Measurements from ENCODE around the gene SLC13A4.

The SLC13A4 gene

GRCh38 chr7:135661311-135662122 lies 66.5 kb downstream of the SLC13A4 start:
- no peaks in the 10 kb centered on the region for H3K36me3 ChIP-seq (ENCODE audit: insufficient read depth, low read length)
- H3K9ac ChIP-seq (ENCODE audit: low read depth, low read length), result peak overlapping the region; percentile 91
- H3K9me3 ChIP-seq (ENCODE audit: insufficient read depth, low read length, severe bottlenecking), result no peaks in the 10 kb centered on the region
- peak overlapping the region; percentile 93 for H3K4me2 ChIP-seq (ENCODE audit: insufficient read depth, low read length)
- peak; percentile 16 for ATAC-seq (ENCODE audit: insufficient read depth, low read depth)
- no peaks in the 10 kb centered on the region for H4K20me1 ChIP-seq (ENCODE audit: insufficient read depth, low read length)
- H3K27me3 ChIP-seq (ENCODE audit: insufficient read depth, low read length, poor library complexity), result no peaks in the 10 kb centered on the region
- H2AFZ ChIP-seq (ENCODE audit: low read depth, low read length), result peak overlapping the region; percentile 97
- peaks cover 38% of the 10 kb centered on the region for H3K4me1 ChIP-seq (ENCODE audit: insufficient read depth, low read length)
- peak overlapping the region; percentile 46 to 99; a peak in 3 of 4 replicates for H3K4me3 ChIP-seq (ENCODE audit: low read depth in 1 of 2, low read length in 2 of 2)
- peak overlapping the region; percentile 79 for H3K27ac ChIP-seq (ENCODE audit: low read length)
- peaks cover 42% of the 10 kb centered on the region for H3K79me2 ChIP-seq (ENCODE audit: insufficient read depth, low read length)
- no peak for TF ChIP-seq EZH2 (IDR thresholded peaks at IDR 0.05; ENCODE audit: borderline replicate concordance, low read depth, low read length, severe bottlenecking)
- TF ChIP-seq, protein P1, sequence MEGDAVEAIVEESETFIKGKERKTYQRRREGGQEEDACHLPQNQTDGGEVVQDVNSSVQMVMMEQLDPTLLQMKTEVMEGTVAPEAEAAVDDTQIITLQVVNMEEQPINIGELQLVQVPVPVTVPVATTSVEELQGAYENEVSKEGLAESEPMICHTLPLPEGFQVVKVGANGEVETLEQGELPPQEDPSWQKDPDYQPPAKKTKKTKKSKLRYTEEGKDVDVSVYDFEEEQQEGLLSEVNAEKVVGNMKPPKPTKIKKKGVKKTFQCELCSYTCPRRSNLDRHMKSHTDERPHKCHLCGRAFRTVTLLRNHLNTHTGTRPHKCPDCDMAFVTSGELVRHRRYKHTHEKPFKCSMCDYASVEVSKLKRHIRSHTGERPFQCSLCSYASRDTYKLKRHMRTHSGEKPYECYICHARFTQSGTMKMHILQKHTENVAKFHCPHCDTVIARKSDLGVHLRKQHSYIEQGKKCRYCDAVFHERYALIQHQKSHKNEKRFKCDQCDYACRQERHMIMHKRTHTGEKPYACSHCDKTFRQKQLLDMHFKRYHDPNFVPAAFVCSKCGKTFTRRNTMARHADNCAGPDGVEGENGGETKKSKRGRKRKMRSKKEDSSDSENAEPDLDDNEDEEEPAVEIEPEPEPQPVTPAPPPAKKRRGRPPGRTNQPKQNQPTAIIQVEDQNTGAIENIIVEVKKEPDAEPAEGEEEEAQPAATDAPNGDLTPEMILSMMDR (IDR thresholded peaks at IDR 0.05; ENCODE audit: borderline replicate concordance, extremely low read depth, low read length, poor library complexity, severe bottlenecking), result no peak
- no peak for DNase-seq

- no peak overlapping the region for H3K27ac ChIP-seq (ENCODE audit: low read length)
- no peak overlapping the region for H3K4me2 ChIP-seq (ENCODE audit: insufficient read depth, low read length)
- H3K4me3 ChIP-seq (ENCODE audit: low read depth in 1 of 2, low read length in 2 of 2), result no peak overlapping the region
- peak overlapping the region; percentile 57; the same call in 1 of the 2 replicates for H2AFZ ChIP-seq (ENCODE audit: low read depth, low read length)
- no peaks in the 10 kb centered on the region for H3K9me3 ChIP-seq (ENCODE audit: insufficient read depth, low read length, severe bottlenecking)
- H3K27me3 ChIP-seq (ENCODE audit: insufficient read depth, low read length, poor library complexity), result no peaks in the 10 kb centered on the region
- H3K9ac ChIP-seq (ENCODE audit: low read depth, low read length), result no peak overlapping the region
- H3K36me3 ChIP-seq (ENCODE audit: insufficient read depth, low read length), result no peaks in the 10 kb centered on the region
- TF ChIP-seq, protein P1 (IDR thresholded peaks at IDR 0.05; ENCODE audit: borderline replicate concordance, extremely low read depth, low read length, poor library complexity, severe bottlenecking), result no peak
- no peak for TF ChIP-seq EZH2 (IDR thresholded peaks at IDR 0.05; ENCODE audit: borderline replicate concordance, low read depth, low read length, severe bottlenecking)
- peaks cover 22% of the 10 kb centered on the region for H3K4me1 ChIP-seq (ENCODE audit: insufficient read depth, low read length)
- H4K20me1 ChIP-seq (ENCODE audit: insufficient read depth, low read length), result no peaks in the 10 kb centered on the region
- H3K79me2 ChIP-seq (ENCODE audit: insufficient read depth, low read length), result peaks cover 20% of the 10 kb centered on the region
- ATAC-seq (ENCODE audit: insufficient read depth, low read depth), result no peak
- DNase-seq, result no peak
These were observed 68.7 kb downstream of the SLC13A4 start for GRCh38 chr7:135659159-135659846.

DNA sequence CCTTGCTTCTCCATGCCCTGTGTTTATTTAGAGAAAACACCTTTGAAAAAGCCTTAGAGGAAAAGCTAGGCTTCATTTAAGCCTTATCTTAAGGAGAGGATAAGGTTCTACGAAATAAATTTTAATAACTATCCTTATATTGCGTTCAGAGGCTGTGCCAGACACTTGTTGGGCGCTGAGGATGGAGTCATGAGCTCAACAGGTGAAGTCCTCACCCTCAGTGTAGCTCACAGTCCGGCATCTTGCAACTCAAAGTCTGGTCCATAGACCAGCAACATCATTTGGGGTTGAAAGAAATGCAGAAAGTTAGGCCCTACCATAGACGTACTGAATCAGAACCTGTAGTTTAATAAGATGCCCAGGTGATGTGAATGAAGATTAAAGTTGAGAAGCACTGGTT lies 69.4 kb downstream of the SLC13A4 start:
- no peaks in the 10 kb centered on the region for H3K9me3 ChIP-seq (ENCODE audit: insufficient read depth, low read length, severe bottlenecking)
- no peak overlapping the region for H3K9ac ChIP-seq (ENCODE audit: low read depth, low read length)
- DNase-seq (no peak), ATAC-seq (ENCODE audit: insufficient read depth, low read depth) (no peak)
- H3K27me3 ChIP-seq (ENCODE audit: insufficient read depth, low read length, poor library complexity), result no peaks in the 10 kb centered on the region
- no peak overlapping the region for H3K27ac ChIP-seq (ENCODE audit: low read length)
- no peak overlapping the region for H3K4me3 ChIP-seq (ENCODE audit: low read depth in 1 of 2, low read length in 2 of 2)
- no peaks in the 10 kb centered on the region for H3K36me3 ChIP-seq (ENCODE audit: insufficient read depth, low read length)
- H4K20me1 ChIP-seq (ENCODE audit: insufficient read depth, low read length), result no peaks in the 10 kb centered on the region
- H2AFZ ChIP-seq (ENCODE audit: low read depth, low read length), result no peak overlapping the region
- H3K4me1 ChIP-seq (ENCODE audit: insufficient read depth, low read length), result peaks cover 14% of the 10 kb centered on the region
- peaks cover 12% of the 10 kb centered on the region for H3K79me2 ChIP-seq (ENCODE audit: insufficient read depth, low read length)
- TF ChIP-seq, protein P1 (IDR thresholded peaks at IDR 0.05; ENCODE audit: borderline replicate concordance, extremely low read depth, low read length, poor library complexity, severe bottlenecking), result no peak
- TF ChIP-seq EZH2 (IDR thresholded peaks at IDR 0.05; ENCODE audit: borderline replicate concordance, low read depth, low read length, severe bottlenecking), result no peak
- H3K4me2 ChIP-seq (ENCODE audit: insufficient read depth, low read length), result no peak overlapping the region

Measured in DND-41 (cell line).